HG02840 (cell line): ENCODE data around the gene MYO5B.

ENCODE experiments used
- ATAC-seq: cut with Tn5 transposase; IDR thresholded peaks from one replicate; pipeline ENCODE4 v1.9.1; 2021; ENCODE audit warnings: mild to moderate bottlenecking, moderate library complexity, moderate number of reproducible peaks; ENCODE audit not compliant: unreplicated experiment, low FRiP score

Gene MYO5B

GRCh38 chr18:50155406-50155805 is 39.5 kb downstream of the MYO5B start:
- no peak for ATAC-seq

GRCh38 chr18:50154420-50154819 is 40.5 kb downstream of the MYO5B start:
- ATAC-seq: no peak

- ATAC-seq: no peak
Observed at GRCh38 chr18:50152900-50153299, 42.0 kb downstream of the MYO5B start.

GRCh38 chr18:50151926-50152325 is 43.0 kb downstream of the MYO5B start:
- ATAC-seq: no peak

GRCh38 chr18:50144540-50144939 is 50.4 kb downstream of the MYO5B start:
- ATAC-seq: no peak

GRCh38 chr18:50143886-50144285 is 51.1 kb downstream of the MYO5B start:
- ATAC-seq: no peak

GRCh38 chr18:50143294-50143693 is 51.7 kb downstream of the MYO5B start:
- ATAC-seq: no peak

- ATAC-seq: no peak
Observed at GRCh38 chr18:50142441-50143120, 52.4 kb downstream of the MYO5B start.

GRCh38 chr18:50138181-50139064 is 56.5 kb downstream of the MYO5B start:
- no peak for ATAC-seq

- ATAC-seq: no peak
Observed at GRCh38 chr18:50135903-50136302, 59.0 kb downstream of the MYO5B start.

GRCh38 chr18:50133526-50133925 is 61.4 kb downstream of the MYO5B start:
- no peak for ATAC-seq

- ATAC-seq: no peak
Observed at GRCh38 chr18:50131591-50131990, 63.4 kb downstream of the MYO5B start.

GRCh38 chr18:50128506-50129271 is 66.3 kb downstream of the MYO5B start:
- no peak for ATAC-seq

- ATAC-seq: no peak
Observed at GRCh38 chr18:50127516-50128210, 67.3 kb downstream of the MYO5B start.

- ATAC-seq: no peak
Observed at GRCh38 chr18:50126471-50126870, 68.5 kb downstream of the MYO5B start.

GRCh38 chr18:50125456-50125855 is 69.5 kb downstream of the MYO5B start:
- no peak for ATAC-seq

- ATAC-seq: no peak
Observed at GRCh38 chr18:50119296-50119695, 75.7 kb downstream of the MYO5B start.

GRCh38 chr18:50117863-50118262 is 77.1 kb downstream of the MYO5B start:
- ATAC-seq: no peak

- no peak for ATAC-seq
Observed at GRCh38 chr18:50115095-50115494, 79.9 kb downstream of the MYO5B start.

- no peak for ATAC-seq
Observed at GRCh38 chr18:50114448-50114847, 80.5 kb downstream of the MYO5B start.
